SH-SY5Y (cell line): ENCODE measurements around the gene SLC48A1.

Source experiments
- GATA2 ChIP-seq: IDR thresholded peaks from 2 replicates; pipeline ENCODE4 v1.6.1; 2011; ENCODE audit warnings: mild to moderate bottlenecking, low read depth, low read length
- GATA3 ChIP-seq: IDR thresholded peaks from 2 replicates; pipeline ENCODE4 v1.6.1; 2011; ENCODE audit warnings: low read depth, mild to moderate bottlenecking, low read length, moderate library complexity

DNA sequence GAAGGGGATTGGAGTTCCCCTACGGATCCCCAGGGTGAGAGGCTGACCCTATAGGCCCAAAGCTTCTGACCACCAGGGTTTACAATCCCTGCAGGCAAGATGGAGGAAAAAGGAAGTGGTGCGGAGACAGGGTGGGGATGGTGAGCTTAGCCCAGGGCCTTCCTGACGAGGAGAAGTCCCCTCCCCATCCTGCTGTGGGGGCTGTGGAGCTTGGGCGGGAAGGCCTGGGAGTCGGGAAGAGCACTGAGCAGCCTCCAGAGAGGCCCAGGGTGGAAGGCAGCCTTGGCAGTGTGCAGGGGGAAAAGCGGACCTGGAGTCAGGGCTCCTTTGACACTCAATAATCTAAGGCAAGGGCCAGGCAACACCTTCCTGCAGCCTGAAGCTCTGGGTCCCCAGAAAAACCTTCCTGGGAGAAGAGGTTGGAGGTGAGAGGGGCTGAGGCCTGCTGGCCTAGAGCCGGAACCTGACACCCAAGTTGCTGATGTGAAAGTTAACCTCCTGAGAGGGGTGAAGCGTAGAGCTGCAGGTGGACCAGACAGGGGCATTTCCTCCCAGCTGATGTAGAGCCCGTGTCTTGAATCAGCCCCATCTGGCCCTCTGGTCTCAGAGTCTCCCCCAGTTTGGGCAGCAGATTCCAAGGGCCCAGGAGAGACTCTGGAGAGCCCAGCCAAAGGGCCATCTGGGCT lies 40.6 kb downstream of the SLC48A1 start:
- TF ChIP-seq GATA2 (no peak), GATA3 (no peak)
